Measurements from ENCODE around the gene CREB3L1. TPM values are rescaled to one million over a fixed set of nuclear protein-coding genes. Genes with fewer than 3 reads are reported as not detected.
A peak's percentile ranks its signal among the peaks of the same experiment; 100 is the strongest.

The CREB3L1 gene
- total RNA-seq, 1 donor from 2014 or later = 40.9 TPM

DNA sequence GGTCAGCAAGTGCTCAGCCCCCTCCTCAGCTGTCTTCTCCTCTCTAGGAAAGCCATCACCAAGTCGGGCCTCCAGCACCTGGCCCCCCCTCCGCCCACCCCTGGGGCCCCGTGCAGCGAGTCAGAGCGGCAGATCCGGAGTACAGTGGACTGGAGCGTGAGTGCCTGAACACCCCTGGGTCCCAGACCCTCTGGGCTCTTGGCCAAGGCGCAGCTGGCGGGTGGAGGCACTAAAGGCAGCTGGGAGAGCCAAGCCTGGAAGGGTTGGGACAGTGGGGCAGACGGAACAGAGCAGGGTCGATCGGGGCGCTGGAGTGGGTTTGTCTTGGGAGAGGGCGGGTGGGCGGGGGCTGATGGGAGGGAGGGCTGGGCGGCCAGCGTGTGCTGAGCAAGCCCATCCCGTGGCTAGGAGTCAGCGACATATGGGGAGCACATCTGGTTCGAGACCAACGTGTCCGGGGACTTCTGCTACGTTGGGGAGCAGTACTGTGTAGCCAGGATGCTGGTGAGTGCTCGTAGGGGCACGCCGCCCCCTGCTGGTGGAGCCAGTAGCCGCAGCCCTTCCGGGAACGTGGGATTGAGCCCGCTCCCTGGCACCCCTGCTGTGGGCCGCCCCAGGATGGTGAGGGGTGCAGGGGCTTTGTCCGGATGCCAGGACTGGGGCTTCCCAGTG is 89.9 kb downstream of the CREB3L1 start:
- no peaks in the 10 kb centered on the region for H3K9me3 ChIP-seq (replicated peaks)
- peak overlapping the region; percentile 57 for H3K27ac ChIP-seq (replicated peaks)
- H3K4me1 ChIP-seq = peaks cover 65% of the 10 kb centered on the region
- DNase-seq = peak; percentile 75
- intact Hi-C loops (cut with micrococcal nuclease) = no loop called here
- TF ChIP-seq, protein P1, sequence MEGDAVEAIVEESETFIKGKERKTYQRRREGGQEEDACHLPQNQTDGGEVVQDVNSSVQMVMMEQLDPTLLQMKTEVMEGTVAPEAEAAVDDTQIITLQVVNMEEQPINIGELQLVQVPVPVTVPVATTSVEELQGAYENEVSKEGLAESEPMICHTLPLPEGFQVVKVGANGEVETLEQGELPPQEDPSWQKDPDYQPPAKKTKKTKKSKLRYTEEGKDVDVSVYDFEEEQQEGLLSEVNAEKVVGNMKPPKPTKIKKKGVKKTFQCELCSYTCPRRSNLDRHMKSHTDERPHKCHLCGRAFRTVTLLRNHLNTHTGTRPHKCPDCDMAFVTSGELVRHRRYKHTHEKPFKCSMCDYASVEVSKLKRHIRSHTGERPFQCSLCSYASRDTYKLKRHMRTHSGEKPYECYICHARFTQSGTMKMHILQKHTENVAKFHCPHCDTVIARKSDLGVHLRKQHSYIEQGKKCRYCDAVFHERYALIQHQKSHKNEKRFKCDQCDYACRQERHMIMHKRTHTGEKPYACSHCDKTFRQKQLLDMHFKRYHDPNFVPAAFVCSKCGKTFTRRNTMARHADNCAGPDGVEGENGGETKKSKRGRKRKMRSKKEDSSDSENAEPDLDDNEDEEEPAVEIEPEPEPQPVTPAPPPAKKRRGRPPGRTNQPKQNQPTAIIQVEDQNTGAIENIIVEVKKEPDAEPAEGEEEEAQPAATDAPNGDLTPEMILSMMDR (IDR thresholded peaks at IDR 0.05; ENCODE audit: borderline replicate concordance) = peak; percentile 95
- peaks cover 52% of the 10 kb centered on the region for H3K36me3 ChIP-seq
- H3K27me3 ChIP-seq (ENCODE audit: low read depth) = no peaks in the 10 kb centered on the region
- H3K4me3 ChIP-seq = peak overlapping the region; percentile 21

DNA sequence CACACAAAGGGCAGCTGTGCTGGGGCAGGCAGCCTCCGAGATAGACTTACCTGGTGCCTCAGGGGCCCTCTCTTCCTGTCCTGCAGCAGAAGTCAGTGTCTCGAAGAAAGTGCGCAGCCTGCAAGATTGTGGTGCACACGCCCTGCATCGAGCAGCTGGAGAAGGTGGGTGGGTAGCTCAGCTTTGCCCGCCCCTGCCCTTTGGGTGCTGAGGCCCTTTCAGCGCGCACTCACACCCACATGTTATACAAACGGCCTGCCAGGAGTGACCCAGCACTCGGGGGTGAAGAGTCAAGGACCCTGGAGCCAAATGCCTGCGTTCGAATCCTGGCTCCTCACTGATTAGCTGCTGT is 90.4 kb downstream of the CREB3L1 start:
- DNase-seq = no peak
- intact Hi-C loops (cut with micrococcal nuclease) = no loop called here

DNA sequence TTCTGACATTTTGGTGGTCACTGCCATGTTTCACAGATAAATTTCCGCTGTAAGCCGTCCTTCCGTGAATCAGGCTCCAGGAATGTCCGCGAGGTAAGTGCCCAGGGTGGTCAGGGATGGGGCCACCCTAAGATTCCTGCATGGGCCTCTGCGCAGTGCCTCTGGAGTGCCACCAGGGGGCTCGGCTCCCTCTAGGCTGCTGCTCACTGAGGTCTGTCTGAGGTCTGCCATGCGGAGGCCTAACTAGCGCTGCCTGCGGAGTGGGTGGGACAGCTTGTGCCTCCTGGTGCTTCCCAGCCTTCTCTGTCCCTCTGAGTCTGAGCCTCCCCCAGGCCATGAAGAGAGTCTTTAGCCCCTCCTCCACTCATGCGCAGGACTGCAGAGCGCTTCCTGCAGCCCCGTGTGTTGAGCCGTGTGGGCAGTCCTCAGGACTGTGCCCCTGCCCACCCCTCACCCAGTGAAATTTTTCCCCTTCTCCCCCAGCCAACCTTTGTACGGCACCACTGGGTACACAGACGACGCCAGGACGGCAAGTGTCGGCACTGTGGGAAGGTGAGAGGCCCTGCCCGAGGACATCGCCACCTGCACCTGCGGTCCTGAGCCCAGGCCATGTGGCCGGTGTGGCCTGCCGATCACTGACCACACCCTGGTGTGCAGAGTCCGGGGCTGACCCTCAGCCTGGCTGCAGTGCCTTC is 92.1 kb downstream of the CREB3L1 start:
- Histone ChIP-seq H3K36me3 (peaks cover 74% of the 10 kb centered on the region), H3K27me3 (ENCODE audit: low read depth) (no peaks in the 10 kb centered on the region), H3K4me3 (no peak overlapping the region), H3K27ac (replicated peaks) (no peak overlapping the region), H3K4me1 (peaks cover 42% of the 10 kb centered on the region), H3K9me3 (replicated peaks) (no peaks in the 10 kb centered on the region)
- no peak for DNase-seq
- TF ChIP-seq, protein P1 (IDR thresholded peaks at IDR 0.05; ENCODE audit: borderline replicate concordance) = peak; percentile 85
- intact Hi-C loops (cut with micrococcal nuclease) = no loop called here

More for the DNA sequence above, 90.4 kb downstream of the CREB3L1 start:
- H3K27ac ChIP-seq (replicated peaks) = peak overlapping the region; percentile 57
- TF ChIP-seq, protein P1 (IDR thresholded peaks at IDR 0.05; ENCODE audit: borderline replicate concordance) = peak; percentile 20
- H3K4me3 ChIP-seq = peak overlapping the region; percentile 21
- peaks cover 57% of the 10 kb centered on the region for H3K36me3 ChIP-seq
- peaks cover 60% of the 10 kb centered on the region for H3K4me1 ChIP-seq
- no peaks in the 10 kb centered on the region for H3K27me3 ChIP-seq (ENCODE audit: low read depth)
- no peaks in the 10 kb centered on the region for H3K9me3 ChIP-seq (replicated peaks)

DNA sequence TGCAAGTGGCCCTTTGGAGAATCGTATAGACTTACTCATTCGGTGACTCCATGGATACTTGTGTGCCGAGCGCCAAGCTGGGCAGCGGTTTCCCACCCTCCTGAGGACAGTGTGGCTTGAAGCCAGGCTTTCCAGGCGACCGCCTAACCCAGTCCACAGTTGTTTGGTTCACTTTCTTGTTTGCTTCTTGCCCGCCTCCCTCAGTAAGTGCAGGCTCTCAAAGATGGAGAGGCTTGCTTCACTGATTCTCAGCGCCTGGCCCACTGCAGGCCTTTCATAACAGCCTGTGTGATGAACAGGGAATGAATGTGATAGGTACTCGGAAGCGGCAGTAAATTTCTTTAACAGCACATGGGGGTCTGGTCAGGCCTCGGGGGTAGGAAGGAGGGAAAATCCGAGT is 92.8 kb downstream of the CREB3L1 start:
- no peak for DNase-seq
- intact Hi-C loops (cut with micrococcal nuclease) = no loop called here
- TF ChIP-seq, protein P1 (IDR thresholded peaks at IDR 0.05; ENCODE audit: borderline replicate concordance) = no peak

More for the DNA sequence above, 92.8 kb downstream of the CREB3L1 start:
- Histone ChIP-seq H3K4me3 (no peak overlapping the region), H3K9me3 (replicated peaks) (no peaks in the 10 kb centered on the region), H3K27me3 (ENCODE audit: low read depth) (no peaks in the 10 kb centered on the region), H3K36me3 (peaks cover 80% of the 10 kb centered on the region), H3K4me1 (peaks cover 36% of the 10 kb centered on the region), H3K27ac (replicated peaks) (no peak overlapping the region)

Other genes starting within 250 kb of the CREB3L1 start
- gene PHF21A, start 156.2 kb upstream of the CREB3L1 start, total RNA-seq = 36.6 TPM
- 77.1 TPM for gene DGKZ, start 69.8 kb downstream of the CREB3L1 start, total RNA-seq
- 5.4 TPM for gene MDK, start 104.0 kb downstream of the CREB3L1 start, total RNA-seq
- gene CHRM4, start 114.1 kb downstream of the CREB3L1 start, total RNA-seq = not detected

Measured in left ventricle myocardium inferior (tissue), 1 donor.